ENCODE data around the gene DMD. TPM values are rescaled to one million over a fixed set of nuclear protein-coding genes. Genes with fewer than 3 reads are reported as not detected.

DMD gene
- total and polyA plus RNA-seq, 2 of the 8 experiments (the other 6 are each of a cell fraction or from before 2014, with no cell fraction given) = 4.8 to 7.4 TPM

DNA sequence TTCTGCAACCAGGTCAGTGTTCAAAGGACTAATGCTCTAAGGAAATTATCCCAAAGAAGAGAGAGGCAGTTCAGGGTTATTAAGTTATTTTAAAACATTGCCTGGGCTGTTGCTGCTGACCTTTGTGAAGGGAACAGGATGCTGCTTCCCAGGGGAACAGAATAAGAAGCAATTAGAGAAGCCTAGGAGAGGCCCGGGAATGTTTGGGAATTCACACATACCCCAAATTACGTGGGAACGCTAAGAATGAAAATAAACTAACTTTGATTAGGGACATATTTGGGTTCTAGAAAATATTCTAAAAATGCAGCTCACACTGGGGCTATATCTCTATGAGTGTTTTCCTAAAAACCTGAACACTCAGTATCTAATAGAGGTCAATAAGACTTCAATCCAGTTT, 1896.4 kb downstream of the DMD start:
- Histone ChIP-seq H3K9ac (replicated peaks in 1 of 4; ENCODE audit: extremely low read depth in 1 of 4, low read depth in 3 of 4, low read length in 3 of 4) (no peak overlapping the region), H3K23me2 (ENCODE audit: low read depth, low read length) (no peaks in the 10 kb centered on the region), H4K8ac (ENCODE audit: extremely low read depth, insufficient read depth, low read length) (no peak overlapping the region), H2BK15ac (ENCODE audit: low read length) (no peak overlapping the region), H3K56ac (replicated peaks; ENCODE audit: insufficient read length, low read depth, low read length) (no peak overlapping the region), H3K23ac (ENCODE audit: insufficient read length) (no peak overlapping the region), H2BK12ac (ENCODE audit: low read depth, low read length) (no peak overlapping the region), H2BK20ac (ENCODE audit: low read length) (no peak overlapping the region), H3K4me3 (ENCODE audit: extremely low read depth in 1 of 4, insufficient read depth in 2 of 4, low read depth in 3 of 4, low read length in 4 of 4) (no peak overlapping the region), H3K79me2 (ENCODE audit: control insufficient read depth in 1 of 2, insufficient read depth in 2 of 2, low read length in 2 of 2) (no peaks in the 10 kb centered on the region), H3K36me3 (ENCODE audit: control insufficient read depth in 2 of 4, insufficient read depth in 4 of 4, low read length in 3 of 4) (no peaks in the 10 kb centered on the region), H4K91ac (replicated peaks; ENCODE audit: insufficient read length, low read length) (no peak overlapping the region), H3K79me1 (ENCODE audit: low read depth, low read length) (no peaks in the 10 kb centered on the region), H2BK5ac (ENCODE audit: low read depth, low read length) (no peak overlapping the region), H3K27me3 (replicated peaks in 1 of 4; ENCODE audit: control insufficient read depth in 3 of 4, extremely low read depth in 1 of 4, insufficient read depth in 3 of 4, low read length in 3 of 4) (no peaks in the 10 kb centered on the region), H2AFZ (ENCODE audit: low read length) (no peak overlapping the region), H4K5ac (ENCODE audit: insufficient read length, low read depth, low read length) (no peak overlapping the region), H3K9me3 (ENCODE audit: insufficient read depth in 2 of 2, low read depth in 1 of 2, low read length in 1 of 2) (no peaks in the 10 kb centered on the region), H3K4me1 (replicated peaks in 1 of 4; ENCODE audit: control insufficient read depth in 3 of 4, insufficient read depth in 4 of 4, low read length in 3 of 4) (no peaks in the 10 kb centered on the region), H2AK5ac (ENCODE audit: low read depth, low read length) (no peak overlapping the region), H4K20me1 (replicated peaks in 1 of 2; ENCODE audit: control insufficient read depth in 1 of 2, insufficient read depth in 2 of 2, low read length in 2 of 2) (no peaks in the 10 kb centered on the region), H3K18ac (ENCODE audit: extremely low read depth, low read length) (no peak overlapping the region), H3K27ac (ENCODE audit: low read depth, low read length) (no peak overlapping the region), H3K4me2 (ENCODE audit: insufficient read depth in 1 of 2, low read depth in 2 of 2, low read length in 2 of 2) (no peak overlapping the region), H2BK120ac (replicated peaks; ENCODE audit: low read depth, low read length) (no peak overlapping the region), H3K4ac (replicated peaks; ENCODE audit: insufficient read length, low read depth, low read length) (no peak overlapping the region), H3K14ac (ENCODE audit: insufficient read length) (no peak overlapping the region)
- FAIRE-seq = no peak
- CTCF ChIA-PET (ENCODE audit: partially characterized antibody) = interaction anchor here (1.3 kb wide), 1 partner anchor 36 kb away, joined by 4 read pairs; no protein-coding TSS in a partner anchor
- 92% methylated on average over 3 of the region's 3 CpGs; no CpG with 5 or more reads in 1 of the 2 experiments for WGBS, 2 experiments (ENCODE audit: extremely low coverage in 1 of 2, insufficient coverage in 1 of 2, insufficient read length in 1 of 2, insufficient replicate concordance in 2 of 2, low coverage in 1 of 2, low lambda C conversion rate in 2 of 2, missing lambda C conversion rate in 1 of 2)
- TF ChIP-seq, protein P1, sequence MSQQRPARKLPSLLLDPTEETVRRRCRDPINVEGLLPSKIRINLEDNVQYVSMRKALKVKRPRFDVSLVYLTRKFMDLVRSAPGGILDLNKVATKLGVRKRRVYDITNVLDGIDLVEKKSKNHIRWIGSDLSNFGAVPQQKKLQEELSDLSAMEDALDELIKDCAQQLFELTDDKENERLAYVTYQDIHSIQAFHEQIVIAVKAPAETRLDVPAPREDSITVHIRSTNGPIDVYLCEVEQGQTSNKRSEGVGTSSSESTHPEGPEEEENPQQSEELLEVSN (IDR thresholded peaks at IDR 0.05) = no peak
- TF ChIP-seq SIN3A (conservative IDR thresholded peaks at IDR 0.05 in 1 of 2, IDR thresholded peaks at IDR 0.05 in 1 of 2; ENCODE audit: low read depth in 1 of 2, low read length in 2 of 2) = no peak
- TF ChIP-seq GTF2F1 (IDR thresholded peaks at IDR 0.05; ENCODE audit: borderline replicate concordance, low read depth, low read length) = no peak
- TF ChIP-seq EP300 (IDR thresholded peaks at IDR 0.05; ENCODE audit: borderline replicate concordance in 1 of 2, low read depth in 2 of 2, low read length in 2 of 2) = no peak
- TF ChIP-seq BCL11A (IDR thresholded peaks at IDR 0.05; ENCODE audit: low read depth in 2 of 2, low read length in 2 of 2) = no peak
- TF ChIP-seq, protein P2, sequence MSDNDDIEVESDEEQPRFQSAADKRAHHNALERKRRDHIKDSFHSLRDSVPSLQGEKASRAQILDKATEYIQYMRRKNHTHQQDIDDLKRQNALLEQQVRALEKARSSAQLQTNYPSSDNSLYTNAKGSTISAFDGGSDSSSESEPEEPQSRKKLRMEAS (IDR thresholded peaks at IDR 0.05) = no peak
- TF ChIP-seq POLR2A (IDR thresholded peaks at IDR 0.05; ENCODE audit: control extremely low read depth in 1 of 2, low read depth in 2 of 2, low read length in 2 of 2) = no peak
- no peak for TF ChIP-seq CEBPB (IDR thresholded peaks at IDR 0.05; ENCODE audit: low read depth, low read length)
- no peak for TF ChIP-seq KDM5A (IDR thresholded peaks at IDR 0.05; ENCODE audit: low read length)
- no peak for TF ChIP-seq JUN (IDR thresholded peaks at IDR 0.05; ENCODE audit: low read depth, low read length)
- TF ChIP-seq CHD1 (IDR thresholded peaks at IDR 0.05; ENCODE audit: low read depth, low read length) = no peak
- TF ChIP-seq NANOG (IDR thresholded peaks at IDR 0.05; ENCODE audit: insufficient read depth, low read depth, low read length, poor library complexity, severe bottlenecking) = no peak
- no peak for DNase-seq (ENCODE audit: low read depth in 1 of 2, low spot score in 2 of 2)
- POLR2A ChIA-PET (ENCODE audit: partially characterized antibody) = no interaction called here

Data from H1 (cell line).